ENCODE measurements around the gene OBSCN.

- TF ChIP-seq, protein P1, sequence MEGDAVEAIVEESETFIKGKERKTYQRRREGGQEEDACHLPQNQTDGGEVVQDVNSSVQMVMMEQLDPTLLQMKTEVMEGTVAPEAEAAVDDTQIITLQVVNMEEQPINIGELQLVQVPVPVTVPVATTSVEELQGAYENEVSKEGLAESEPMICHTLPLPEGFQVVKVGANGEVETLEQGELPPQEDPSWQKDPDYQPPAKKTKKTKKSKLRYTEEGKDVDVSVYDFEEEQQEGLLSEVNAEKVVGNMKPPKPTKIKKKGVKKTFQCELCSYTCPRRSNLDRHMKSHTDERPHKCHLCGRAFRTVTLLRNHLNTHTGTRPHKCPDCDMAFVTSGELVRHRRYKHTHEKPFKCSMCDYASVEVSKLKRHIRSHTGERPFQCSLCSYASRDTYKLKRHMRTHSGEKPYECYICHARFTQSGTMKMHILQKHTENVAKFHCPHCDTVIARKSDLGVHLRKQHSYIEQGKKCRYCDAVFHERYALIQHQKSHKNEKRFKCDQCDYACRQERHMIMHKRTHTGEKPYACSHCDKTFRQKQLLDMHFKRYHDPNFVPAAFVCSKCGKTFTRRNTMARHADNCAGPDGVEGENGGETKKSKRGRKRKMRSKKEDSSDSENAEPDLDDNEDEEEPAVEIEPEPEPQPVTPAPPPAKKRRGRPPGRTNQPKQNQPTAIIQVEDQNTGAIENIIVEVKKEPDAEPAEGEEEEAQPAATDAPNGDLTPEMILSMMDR (IDR thresholded peaks at IDR 0.05) = no peak
- no peak for TF ChIP-seq POLR2A (IDR thresholded peaks at IDR 0.05)
Observed at GRCh38 chr1:228333739-228334115, 125.9 kb downstream of the OBSCN start.
